KMS-11 (cell line): ENCODE results near the gene NUP42.

Experiments used
- H2AFZ ChIP-seq: fragments of 200-600 bp; sonication (generic); 2 replicates; pipeline ENCODE4 v1.6.1; 2016; ENCODE audit warnings: antibody characterized with exemption, mixed run types, low read depth
- H3K27ac ChIP-seq: fragments of 200-600 bp; sonication (generic); 2 replicates; pipeline ENCODE4 v1.6.1; 2016; ENCODE audit warnings: mild to moderate bottlenecking, mixed run types
- H3K27me3 ChIP-seq: fragments of 200-600 bp; sonication (generic); 2 replicates; pipeline ENCODE4 v1.6.1; 2017; ENCODE audit warnings: mild to moderate bottlenecking, low read depth, mixed run types, moderate library complexity; ENCODE audit not compliant: insufficient read depth
- H3K36me3 ChIP-seq: fragments of 200-600 bp; sonication (generic); 2 replicates; pipeline ENCODE4 v1.6.1; 2017; ENCODE audit warnings: mild to moderate bottlenecking, mixed run types; ENCODE audit not compliant: insufficient read depth
- H3K4me1 ChIP-seq: fragments of 200-600 bp; sonication (generic); 2 replicates; pipeline ENCODE4 v1.6.1; 2016; ENCODE audit warnings: mild to moderate bottlenecking, low read depth, mixed run types; ENCODE audit not compliant: poor library complexity, severe bottlenecking
- H3K4me2 ChIP-seq: fragments of 200-600 bp; sonication (generic); 2 replicates; pipeline ENCODE4 v1.7.0; 2016; ENCODE audit warnings: mild to moderate bottlenecking, mixed run types
- H3K4me3 ChIP-seq: fragments of 200-600 bp; sonication (generic); IDR thresholded peaks from 2 replicates; pipeline ENCODE4 v1.6.1; 2017; ENCODE audit warnings: low read depth, low read length, mixed read lengths; ENCODE audit not compliant: insufficient read depth
- H3K79me2 ChIP-seq: fragments of 200-600 bp; sonication (generic); 2 replicates; pipeline ENCODE4 v1.6.1; 2016; ENCODE audit warnings: low read depth, mixed run types; ENCODE audit not compliant: insufficient read depth
- H3K9ac ChIP-seq: fragments of 200-600 bp; sonication (generic); 2 replicates; pipeline ENCODE4 v1.6.1; 2016; ENCODE audit warnings: mild to moderate bottlenecking, mixed run types
- H4K20me1 ChIP-seq: fragments of 200-600 bp; sonication (generic); 2 replicates; pipeline ENCODE4 v1.6.1; 2016; ENCODE audit warnings: mild to moderate bottlenecking, mixed run types; ENCODE audit not compliant: insufficient read depth
- CTCF ChIP-seq: fragments of 200-600 bp; sonication (generic); conservative IDR thresholded peaks from 2 replicates; pipeline ENCODE4 v1.6.1; 2017; ENCODE audit warnings: low read depth, mild to moderate bottlenecking, antibody characterized with exemption, low read length, moderate library complexity, mixed read lengths

NUP42 gene

GRCh38 chr7:23210506-23210905 lies 28.7 kb downstream of the NUP42 start:
- no peak overlapping the region for H3K4me3 ChIP-seq
- no peaks in the 10 kb centered on the region for H4K20me1 ChIP-seq
- H3K36me3 ChIP-seq, result no peaks in the 10 kb centered on the region
- H3K4me2 ChIP-seq, result no peak overlapping the region
- no peaks in the 10 kb centered on the region for H3K27me3 ChIP-seq
- no peak for TF ChIP-seq CTCF
- no peaks in the 10 kb centered on the region for H3K4me1 ChIP-seq
- no peak overlapping the region for H3K27ac ChIP-seq
- no peak overlapping the region for H3K9ac ChIP-seq
- no peaks in the 10 kb centered on the region for H3K79me2 ChIP-seq
- H2AFZ ChIP-seq, result no peak overlapping the region

GRCh38 chr7:23211589-23211988 lies 29.7 kb downstream of the NUP42 start:
- no peaks in the 10 kb centered on the region for H3K79me2 ChIP-seq
- no peaks in the 10 kb centered on the region for H3K4me1 ChIP-seq
- H3K9ac ChIP-seq, result no peak overlapping the region
- H3K4me2 ChIP-seq, result no peak overlapping the region
- no peak overlapping the region for H3K4me3 ChIP-seq
- H3K36me3 ChIP-seq, result no peaks in the 10 kb centered on the region
- no peaks in the 10 kb centered on the region for H3K27me3 ChIP-seq
- no peak overlapping the region for H3K27ac ChIP-seq
- H2AFZ ChIP-seq, result no peak overlapping the region
- no peaks in the 10 kb centered on the region for H4K20me1 ChIP-seq
- TF ChIP-seq CTCF, result no peak

GRCh38 chr7:23212395-23212794 lies 30.5 kb downstream of the NUP42 start:
- H3K79me2 ChIP-seq, result no peaks in the 10 kb centered on the region
- TF ChIP-seq CTCF, result no peak
- H3K4me3 ChIP-seq, result no peak overlapping the region
- H3K4me2 ChIP-seq, result no peak overlapping the region
- H3K27ac ChIP-seq, result no peak overlapping the region
- no peak overlapping the region for H2AFZ ChIP-seq
- no peaks in the 10 kb centered on the region for H3K27me3 ChIP-seq
- H3K9ac ChIP-seq, result no peak overlapping the region
- no peaks in the 10 kb centered on the region for H3K36me3 ChIP-seq
- H4K20me1 ChIP-seq, result no peaks in the 10 kb centered on the region
- H3K4me1 ChIP-seq, result no peaks in the 10 kb centered on the region

- no peaks in the 10 kb centered on the region for H4K20me1 ChIP-seq
- H3K36me3 ChIP-seq, result no peaks in the 10 kb centered on the region
- no peaks in the 10 kb centered on the region for H3K79me2 ChIP-seq
- H2AFZ ChIP-seq, result no peak overlapping the region
- TF ChIP-seq CTCF, result no peak
- H3K27me3 ChIP-seq, result no peaks in the 10 kb centered on the region
- H3K4me2 ChIP-seq, result no peak overlapping the region
- H3K4me3 ChIP-seq, result no peak overlapping the region
- H3K4me1 ChIP-seq, result no peaks in the 10 kb centered on the region
- no peak overlapping the region for H3K9ac ChIP-seq
- H3K27ac ChIP-seq, result no peak overlapping the region
Measured at GRCh38 chr7:23212841-23213240, 31.0 kb downstream of the NUP42 start.

GRCh38 chr7:23213755-23214154 lies 31.9 kb downstream of the NUP42 start:
- no peak overlapping the region for H3K9ac ChIP-seq
- H3K79me2 ChIP-seq, result no peaks in the 10 kb centered on the region
- no peaks in the 10 kb centered on the region for H3K27me3 ChIP-seq
- no peak overlapping the region for H3K4me2 ChIP-seq
- no peaks in the 10 kb centered on the region for H3K4me1 ChIP-seq
- H3K27ac ChIP-seq, result no peak overlapping the region
- no peak overlapping the region for H3K4me3 ChIP-seq
- H3K36me3 ChIP-seq, result no peaks in the 10 kb centered on the region
- no peak for TF ChIP-seq CTCF
- H2AFZ ChIP-seq, result no peak overlapping the region
- no peaks in the 10 kb centered on the region for H4K20me1 ChIP-seq
